Limb (tissue), 2 donors: ENCODE measurements around the gene CRPPA.
A peak's percentile ranks its signal among the peaks of the same experiment; 100 is the strongest.
"Not testable (repeated sequence)": the region's sequence is repeated elsewhere in the genome, so short reads cannot be mapped to it uniquely, and the experiment has no call there.

Experiments
- DNase-seq, 2 donors: peaks; one replicate each; pipeline ENCODE4 v3.0.0-alpha.2; 2016; ENCODE audit errors: extremely low spot score in 2 of 2

CRPPA gene

DNA sequence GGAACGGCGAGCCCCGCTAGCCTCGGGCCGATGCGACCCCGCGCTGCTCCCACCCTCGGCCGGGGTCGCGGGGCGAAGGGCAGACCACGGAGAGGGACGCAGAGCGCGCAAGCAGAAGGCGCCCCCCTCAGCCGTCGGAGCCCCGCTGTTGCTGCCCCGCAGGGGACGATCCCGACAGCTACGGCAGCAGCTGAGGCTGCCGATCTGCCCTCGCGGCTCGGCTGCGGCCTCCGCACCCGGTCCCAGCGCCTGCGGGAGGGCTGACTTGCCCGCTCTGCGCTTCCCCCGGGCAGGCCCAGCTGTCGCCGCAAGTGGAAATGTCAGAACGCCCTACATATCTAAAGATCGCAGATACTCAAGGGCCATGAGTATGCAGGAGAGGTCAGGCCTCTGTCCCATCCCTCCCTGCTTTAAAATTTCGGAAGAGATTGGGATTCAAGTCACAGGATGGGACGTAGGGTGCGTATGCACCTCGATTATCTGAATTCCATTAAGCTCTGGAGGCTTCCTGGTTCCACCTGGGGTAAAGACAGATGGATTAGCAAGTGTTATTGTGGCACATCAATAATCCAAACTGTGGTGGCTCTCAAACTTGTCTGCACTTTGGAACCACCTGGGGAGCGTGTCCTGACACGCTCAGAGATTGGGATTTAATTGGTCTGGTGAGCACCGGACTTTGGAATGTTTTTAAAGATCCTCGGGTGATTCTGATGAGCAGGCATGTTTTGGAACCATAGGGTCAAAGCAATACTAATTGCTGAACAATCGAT is at the start of gene CRPPA:
TSS of gene CRPPA (minus strand) at position 206 of the 770 bp plus-strand sequence. CDS start 216 bp downstream, outside the sequence.
- peak; percentile 33 to 77 for DNase-seq

DNA sequence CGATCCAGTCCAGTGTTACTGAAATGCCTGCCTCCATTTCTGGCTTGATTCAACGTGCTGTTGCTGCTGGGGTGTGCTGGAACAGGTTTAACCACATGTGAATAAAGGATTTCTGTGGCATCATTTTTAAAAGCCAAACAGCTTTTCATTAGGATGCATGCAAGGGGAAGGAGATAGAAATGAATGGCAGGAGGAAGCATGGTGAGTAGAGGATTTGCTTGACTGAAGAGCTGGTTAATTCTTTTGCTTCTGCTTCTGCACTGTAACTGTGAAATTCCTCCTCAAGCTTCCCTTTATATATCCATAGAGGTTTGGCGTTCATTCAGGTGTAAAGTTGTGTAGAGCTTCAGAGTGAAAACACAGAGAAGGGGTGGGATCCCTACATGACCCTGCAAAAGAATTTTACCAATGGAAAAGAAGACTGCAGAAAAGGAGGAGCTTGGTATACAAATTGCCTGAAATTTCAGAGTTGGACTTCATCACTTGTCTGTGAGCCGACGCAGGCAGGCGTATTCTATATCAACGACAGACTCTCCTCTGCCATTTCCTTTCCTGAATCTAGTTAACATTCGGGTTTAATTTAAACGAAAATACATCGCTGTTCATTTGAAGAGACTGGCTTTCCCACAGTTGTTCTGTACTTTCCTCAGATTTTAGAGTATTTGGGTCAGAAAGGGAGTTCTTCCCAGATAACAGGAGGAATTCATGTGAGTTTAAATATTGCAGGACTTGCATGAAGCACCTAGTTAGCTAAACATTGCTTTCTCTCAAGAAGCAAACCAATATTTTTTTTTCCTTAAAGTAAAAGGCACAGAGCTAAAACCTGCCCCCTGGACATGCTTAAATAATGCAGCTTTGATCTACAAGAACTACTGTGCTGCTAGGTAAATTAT is 44.4 kb upstream of the CRPPA start, which contains the start of gene SOSTDC1:
TSS of gene SOSTDC1 (minus strand) at position 270 of the 893 bp plus-strand sequence. CDS start at position 200, 70 bp downstream.
- DNase-seq = peak; percentile 56 to 83

DNA sequence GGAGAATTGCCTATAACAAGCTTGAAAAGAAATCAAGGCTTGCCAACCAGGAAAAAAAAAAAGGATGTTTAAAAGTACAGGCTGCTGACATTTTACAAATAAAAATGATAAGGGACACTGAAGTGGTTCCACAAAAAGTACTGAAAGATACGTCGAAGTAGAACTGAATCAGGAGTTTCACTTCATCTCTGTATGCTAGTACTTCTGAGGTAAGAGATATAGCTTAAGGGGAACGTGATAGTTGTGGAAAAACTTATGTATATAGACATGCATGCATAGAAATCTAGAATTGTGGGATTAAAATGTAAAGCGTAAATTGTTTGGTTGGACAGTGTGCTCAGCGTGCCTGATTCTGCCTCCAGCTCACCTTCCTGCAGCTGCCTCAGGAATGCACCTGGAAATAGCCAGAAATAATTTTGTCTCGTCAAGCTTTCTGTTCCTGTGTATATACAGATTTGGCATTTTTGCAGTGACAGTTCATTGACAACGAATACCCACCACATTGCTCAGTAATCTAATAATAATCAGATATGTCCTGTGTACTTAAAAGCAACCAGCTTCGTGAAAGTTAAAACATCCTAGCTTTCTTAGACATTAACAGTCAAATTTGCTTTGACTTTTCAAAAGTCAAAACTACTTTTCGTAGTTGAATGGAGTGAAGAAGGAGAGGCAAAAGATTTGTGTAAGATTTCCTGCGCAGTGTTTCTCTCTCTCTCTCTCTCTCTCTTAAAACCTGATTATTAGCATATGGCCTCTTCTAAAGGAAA is 42.8 kb upstream of the CRPPA start:
- DNase-seq = peak in 1 of 2 donors; percentile 29

DNA sequence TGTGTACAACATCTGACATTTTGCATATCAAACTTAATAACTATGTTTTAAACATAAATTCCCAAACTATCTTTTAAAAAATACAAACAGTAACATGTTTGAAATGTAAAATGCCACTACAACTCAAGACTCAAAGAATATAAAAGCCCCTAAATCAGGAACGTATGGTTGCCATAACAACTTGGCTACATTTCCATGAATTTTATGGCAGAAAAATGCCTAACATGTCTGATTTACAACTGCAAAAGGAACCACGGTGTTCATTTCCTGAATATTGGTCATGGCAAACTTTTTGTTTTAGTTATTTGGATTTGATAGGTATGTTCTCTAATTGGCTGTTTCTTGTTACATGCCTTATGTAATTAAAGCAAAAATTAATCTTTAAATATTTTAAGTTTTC is 42.2 kb upstream of the CRPPA start:
- DNase-seq = peak in 1 of 2 donors; percentile 63

DNA sequence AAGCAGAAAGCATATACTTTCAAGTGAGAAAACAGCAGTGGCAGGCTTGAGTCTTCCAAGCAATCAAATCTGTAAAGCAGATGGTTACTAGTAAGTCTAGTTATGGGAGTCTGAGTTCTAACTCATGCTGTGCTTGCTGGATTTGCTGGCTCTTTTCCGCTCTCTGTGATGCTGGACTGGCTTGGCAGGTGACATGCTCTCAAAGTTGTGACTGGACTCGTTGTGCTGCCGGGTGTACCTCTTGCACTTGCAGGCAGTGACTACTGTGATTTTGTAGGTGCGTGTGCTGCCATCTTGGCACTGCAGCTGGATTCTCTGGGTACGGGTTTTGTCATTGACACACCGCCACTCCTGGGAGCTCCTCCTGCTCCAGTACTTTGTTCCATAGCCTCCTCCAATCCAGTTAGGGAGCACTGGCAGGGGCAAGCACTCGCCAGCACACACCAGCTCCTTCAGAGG is 41.1 kb upstream of the CRPPA start:
- peak; percentile 33 to 48 for DNase-seq

DNA sequence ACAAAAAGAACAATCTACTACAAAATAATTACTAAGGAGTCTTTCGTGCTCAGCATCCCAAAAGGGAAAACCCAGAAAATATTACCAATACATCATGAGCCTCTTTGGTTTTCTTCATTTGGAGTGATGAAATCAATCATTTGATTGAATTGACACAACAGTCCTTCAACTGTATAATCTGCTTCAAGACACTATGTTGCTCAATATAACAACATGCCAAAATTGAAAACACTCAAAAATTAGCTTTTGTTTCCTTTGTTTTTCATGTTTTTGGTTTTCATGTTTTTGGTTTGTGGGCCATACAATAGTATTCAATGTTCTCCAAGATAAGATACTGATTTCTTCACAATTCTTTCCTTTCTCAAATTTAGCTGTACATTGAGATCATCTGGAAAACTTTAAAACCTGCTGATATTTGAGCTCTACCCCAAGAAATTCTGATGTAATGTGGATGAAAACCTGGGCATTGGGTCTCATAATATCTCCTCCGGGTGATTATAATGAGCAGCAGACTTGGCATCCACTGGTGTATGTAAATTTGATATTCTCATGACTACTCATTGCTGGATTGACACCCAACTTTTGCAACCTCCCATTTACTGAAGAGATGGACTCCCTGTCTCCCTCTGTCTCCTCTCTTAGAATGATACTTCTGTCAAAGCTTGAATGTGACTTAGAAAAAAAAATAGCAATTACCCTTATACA is 39.6 kb upstream of the CRPPA start:
- no peak for DNase-seq

DNA sequence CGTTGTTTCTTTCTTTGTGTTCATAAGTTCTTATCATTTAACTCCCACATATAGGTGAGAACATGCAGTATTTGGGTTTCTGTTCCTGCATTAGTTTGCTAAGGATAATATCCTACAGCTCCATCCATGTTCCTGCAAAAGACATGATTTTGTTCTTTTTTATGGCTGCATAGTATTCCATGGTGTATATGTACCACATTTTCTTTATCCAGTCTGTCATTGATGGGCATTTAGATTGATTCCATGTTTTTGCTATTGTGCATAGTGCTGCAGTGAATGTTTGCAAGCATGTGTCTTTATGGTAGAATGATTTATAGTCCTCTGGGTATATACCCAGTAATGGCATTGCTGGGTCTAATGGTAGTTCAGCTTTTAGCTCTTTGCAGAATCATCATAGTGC is 35.0 kb upstream of the CRPPA start:
- DNase-seq = not testable (repeated sequence)

DNA sequence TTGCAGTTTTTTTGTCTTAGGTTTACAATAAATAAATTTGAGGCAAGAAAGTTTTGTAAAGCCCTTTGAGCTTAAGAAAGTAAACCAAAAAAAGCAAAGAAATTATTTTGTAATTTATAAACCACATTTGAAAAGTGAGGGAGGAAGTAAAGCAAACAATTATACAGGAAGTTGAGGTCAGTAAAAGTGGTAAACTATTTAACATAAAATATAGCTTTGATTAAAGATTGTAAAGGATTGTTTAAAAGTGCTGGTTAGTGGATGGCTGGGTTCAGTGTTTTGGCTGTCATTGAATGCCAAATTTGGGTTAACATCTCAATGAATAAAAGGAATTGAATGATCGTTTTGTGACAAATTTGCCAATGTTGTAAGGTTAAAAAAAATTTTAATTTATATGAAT is 34.3 kb upstream of the CRPPA start:
- no peak for DNase-seq

DNA sequence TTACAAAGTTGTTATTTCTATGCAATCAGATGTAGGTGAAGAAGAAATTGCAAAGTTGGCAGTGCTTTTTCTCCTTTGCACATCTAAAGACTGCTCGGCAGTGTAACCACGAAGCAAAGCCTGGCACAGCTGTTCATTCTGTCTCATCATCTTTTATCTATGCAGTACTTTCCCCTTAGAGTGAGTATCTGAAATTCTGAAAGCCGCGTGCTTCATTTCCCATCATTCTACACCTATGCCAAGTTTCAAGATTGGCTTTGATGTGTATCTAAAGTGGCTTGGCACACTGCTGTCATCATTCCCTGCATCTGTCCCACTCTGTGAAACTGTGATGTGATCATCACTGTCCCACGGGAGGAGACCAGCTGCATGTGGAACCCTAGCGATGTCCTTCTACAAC is 29.0 kb upstream of the CRPPA start:
- DNase-seq = no peak

DNA sequence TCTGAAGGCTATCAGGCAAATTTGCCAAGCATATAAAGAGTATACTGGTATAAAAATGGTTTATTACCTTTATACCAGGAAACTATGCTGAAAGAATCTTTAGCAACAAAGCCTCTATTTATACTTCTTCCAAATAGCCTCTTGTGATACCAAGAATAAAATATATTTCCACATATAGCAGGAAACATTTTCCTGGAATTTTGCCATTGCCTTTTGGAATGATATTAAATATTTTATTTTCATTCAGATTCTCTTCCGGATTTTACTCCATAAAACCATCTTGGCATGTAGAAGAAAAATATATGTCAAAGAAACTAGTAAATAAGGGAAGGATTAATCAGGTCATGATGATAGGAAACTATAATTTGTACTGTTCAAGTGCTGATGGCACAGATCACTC is 26.5 kb upstream of the CRPPA start:
- DNase-seq = peak in 1 of 2 donors; percentile 13

DNA sequence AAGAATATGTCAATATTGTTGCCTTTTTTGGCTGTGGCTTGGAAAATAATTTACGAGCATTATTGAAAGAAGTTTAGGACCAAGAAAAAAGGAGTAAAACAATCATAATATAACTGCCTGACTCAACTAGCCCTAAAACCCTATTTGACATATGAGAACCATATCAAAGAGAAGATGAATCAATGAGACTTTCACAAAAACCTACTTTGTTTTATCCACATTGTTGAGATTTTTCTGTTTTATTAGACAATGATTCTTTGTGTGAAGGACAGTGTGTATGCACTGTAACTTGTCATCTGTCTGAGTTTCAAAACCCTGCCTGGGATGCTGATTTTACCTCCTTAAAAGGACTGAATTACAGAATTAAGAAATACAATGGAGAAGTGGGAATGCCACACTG is 25.2 kb upstream of the CRPPA start:
- no peak for DNase-seq

DNA sequence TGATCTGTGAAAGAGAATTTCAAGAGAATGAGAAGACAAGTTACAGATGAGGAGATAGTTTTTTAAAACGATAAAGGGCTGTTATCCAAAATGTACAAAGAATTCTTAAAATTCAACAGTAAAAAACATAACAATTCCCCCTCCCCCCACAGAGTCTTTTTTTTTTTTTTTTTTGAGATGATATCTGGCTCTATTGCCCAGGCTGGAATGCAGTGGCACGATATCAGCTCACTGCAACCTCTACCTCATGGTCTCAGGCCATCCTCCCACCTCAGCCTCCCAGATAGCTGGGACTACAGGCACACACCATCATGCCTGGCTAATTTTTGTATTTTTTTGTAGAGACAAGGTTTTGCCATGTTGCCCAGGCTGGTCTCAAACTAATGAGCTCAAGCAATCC is 22.5 kb upstream of the CRPPA start:
- DNase-seq = not testable (repeated sequence)

DNA sequence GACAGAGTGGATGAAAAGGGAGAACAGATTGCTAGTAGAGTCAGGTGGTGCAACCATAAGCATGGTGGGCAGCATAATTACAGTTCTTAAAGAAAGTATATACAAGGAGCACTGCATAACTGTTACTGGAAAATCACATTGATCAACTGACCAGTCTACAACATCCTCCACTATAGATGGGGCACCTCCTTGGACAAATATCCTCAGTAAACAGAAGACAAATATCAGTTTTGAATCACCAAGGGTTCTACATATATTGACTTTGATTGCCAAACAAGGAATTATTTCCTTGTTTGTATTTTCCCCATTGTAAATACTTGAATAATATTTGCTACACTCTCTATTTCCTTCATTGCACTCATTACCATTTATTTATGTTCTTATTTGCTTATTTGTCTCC is 17.6 kb upstream of the CRPPA start:
- DNase-seq = no peak

DNA sequence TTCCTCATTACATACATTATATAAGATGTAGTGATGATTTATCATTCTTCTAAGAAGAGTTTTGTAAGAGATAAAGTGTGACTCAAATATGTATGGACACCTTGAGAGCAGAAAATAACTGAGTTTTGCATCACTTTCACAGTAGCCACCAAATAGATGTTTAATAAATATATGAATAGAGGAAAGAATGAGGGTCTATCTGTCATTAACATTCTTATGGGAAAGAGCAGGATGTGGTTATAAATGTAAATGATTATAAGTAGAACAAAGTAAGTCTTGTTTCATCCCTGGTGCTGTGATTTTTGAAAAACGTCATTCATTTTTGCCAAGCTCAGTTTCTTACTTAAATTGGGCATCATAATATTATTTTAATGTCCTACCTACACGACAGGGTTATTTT is 15.0 kb upstream of the CRPPA start:
- DNase-seq = no peak

DNA sequence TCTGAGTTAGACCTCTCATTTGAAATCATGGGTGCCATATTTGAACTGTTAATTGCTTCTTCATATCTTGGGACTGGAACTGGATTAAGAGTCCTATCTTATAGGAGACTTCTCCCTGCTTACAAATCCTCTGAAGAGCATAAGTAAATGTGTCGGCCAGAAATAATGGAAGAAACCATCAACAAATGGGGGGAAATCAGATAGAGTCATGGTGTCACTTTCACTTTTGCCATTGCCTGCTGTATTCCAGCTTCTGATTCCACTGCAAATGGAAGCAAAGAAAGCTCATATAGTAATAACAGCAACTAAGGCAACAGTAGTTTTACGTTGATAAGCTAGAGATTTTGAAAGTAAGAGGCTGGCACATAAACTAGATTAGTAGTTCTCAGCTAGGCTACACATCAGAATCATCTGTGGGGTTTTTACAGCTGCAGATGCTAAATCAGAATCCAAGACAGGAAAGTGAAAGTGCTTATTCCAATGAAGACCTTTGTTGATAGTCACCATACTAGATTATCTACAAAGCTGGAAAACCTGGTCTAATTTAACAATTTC is 12.3 kb upstream of the CRPPA start:
- no peak for DNase-seq

DNA sequence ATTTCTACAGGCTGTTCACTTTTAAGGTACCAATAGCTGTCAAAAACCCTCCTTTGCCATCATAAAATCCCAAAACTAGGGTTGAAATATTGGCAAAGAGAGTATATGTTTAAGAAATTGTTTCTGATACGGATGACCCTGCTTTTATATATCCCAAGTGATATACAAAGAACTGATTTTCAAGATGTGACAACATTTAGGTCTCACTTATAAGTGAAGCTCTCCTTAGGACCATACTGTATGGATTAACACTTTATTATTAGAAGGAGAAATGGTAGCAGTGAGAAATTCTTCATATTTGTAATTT is 11.0 kb upstream of the CRPPA start:
- no peak for DNase-seq

DNA sequence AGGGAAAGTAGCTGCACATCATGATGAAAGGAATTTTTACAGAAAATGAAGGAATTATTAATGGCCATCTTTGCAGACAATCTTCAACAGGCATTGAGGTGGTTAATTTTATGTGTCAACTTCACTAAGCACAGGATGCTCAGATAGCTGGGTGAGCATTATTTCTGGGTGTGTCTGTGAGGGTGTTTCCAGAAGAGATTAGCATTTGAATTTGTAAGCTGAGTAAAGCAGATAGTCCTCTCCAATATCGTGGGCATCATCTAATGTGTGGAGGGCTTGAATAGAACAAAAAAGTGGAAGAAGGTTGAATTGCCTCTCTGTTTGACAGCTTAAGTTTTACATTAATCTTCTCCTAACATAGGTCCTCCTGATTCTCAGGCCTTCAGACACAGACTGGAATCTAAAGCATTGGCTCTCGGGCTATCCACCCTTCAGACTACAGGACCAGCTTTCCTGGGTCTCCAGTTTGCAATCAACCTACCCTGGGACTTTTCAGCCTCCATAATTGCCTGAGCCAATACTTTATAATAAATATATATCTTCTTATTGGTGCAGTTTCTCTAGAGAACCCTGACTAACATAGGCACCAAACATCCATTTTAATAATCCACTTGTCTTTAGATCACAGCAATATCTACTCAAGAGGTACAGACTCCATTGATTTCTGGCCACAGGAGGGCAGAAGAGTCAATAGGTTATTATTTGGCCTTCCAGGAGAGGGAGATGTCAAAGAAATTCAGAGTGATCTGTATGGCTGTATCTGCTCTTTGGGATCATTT is 10.5 kb upstream of the CRPPA start:
- DNase-seq = no peak

DNA sequence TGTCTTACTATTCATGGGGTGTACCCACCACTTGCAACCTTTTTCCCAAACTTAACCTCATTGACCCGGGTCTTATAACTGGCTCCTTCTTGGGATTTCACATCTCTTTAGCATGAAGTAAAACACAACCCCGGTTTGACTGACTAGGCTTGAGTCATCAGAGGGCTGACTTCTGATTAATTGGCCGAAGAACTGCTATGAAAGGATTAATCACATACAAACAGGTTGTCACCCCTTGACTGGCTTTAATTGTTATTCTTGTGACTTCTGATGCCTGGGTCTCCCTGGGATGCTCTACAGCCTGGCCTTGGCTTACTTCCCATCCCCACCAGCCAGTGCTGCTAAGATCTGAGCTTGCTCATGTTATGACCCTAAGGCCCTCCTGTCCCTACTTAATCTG is 8.8 kb upstream of the CRPPA start:
- DNase-seq = no peak

DNA sequence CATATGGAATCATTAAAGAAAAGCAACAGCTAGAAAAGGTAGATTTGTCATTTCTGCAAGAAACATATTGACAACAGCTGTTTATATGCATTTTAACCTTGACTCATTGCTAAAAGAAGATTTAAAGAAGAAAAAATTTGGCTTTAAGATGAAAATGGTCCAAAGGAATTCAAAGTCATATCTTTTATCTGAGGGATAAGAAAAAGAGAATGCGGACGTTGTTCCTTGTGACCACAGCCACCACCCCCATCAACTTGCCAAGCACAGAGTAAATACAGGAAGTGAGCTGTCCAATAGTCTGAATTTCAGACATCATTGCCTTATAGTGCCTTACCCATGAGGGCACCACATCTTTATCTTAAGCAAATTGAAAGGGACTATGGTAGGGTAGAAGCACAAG is 7.3 kb upstream of the CRPPA start:
- no peak for DNase-seq

DNA sequence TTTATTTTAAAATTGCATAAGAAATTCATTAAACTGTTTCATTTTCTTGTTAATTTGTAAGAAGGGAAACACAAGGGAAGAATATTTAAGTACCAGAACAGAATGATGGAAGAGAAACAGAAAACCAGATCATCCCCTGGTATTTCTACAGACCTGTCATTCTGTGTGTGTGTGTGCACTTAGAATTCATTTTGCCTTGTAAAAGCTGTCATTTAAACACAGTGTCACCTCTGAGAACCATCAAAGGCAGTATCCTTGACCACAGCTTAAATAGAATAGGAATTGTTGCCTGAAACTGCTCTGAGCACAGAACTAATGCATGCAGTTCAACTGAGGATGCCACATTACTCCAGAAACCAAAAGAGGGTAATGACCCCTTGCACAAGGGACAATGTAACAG is 6.8 kb upstream of the CRPPA start:
- DNase-seq = no peak
